ENCODE results near the gene SSNA1.

Gene SSNA1

DNA sequence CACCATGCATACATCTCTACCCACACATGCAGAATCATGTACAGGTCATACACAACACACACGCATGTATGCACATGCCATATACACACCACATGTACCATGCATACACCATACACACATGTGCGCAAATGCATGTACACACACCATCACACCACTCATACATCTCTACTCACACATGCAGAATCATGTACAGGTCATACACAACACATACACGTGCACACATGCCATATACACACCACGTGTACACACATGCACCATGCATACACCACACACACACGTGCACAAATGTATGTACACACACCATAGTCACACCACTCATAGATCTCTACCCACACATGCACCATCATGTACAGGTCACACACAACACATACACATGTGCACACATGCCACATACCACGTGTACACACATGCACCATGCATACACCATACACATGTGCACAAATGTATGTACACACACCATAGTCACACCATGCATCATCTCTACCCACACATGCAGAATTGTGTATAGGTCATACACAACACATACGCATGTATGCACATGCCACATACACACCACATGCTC lies 35.6 kb upstream of the SSNA1 start:
- DNase-seq (ENCODE audit: low read depth) = no peak

DNA sequence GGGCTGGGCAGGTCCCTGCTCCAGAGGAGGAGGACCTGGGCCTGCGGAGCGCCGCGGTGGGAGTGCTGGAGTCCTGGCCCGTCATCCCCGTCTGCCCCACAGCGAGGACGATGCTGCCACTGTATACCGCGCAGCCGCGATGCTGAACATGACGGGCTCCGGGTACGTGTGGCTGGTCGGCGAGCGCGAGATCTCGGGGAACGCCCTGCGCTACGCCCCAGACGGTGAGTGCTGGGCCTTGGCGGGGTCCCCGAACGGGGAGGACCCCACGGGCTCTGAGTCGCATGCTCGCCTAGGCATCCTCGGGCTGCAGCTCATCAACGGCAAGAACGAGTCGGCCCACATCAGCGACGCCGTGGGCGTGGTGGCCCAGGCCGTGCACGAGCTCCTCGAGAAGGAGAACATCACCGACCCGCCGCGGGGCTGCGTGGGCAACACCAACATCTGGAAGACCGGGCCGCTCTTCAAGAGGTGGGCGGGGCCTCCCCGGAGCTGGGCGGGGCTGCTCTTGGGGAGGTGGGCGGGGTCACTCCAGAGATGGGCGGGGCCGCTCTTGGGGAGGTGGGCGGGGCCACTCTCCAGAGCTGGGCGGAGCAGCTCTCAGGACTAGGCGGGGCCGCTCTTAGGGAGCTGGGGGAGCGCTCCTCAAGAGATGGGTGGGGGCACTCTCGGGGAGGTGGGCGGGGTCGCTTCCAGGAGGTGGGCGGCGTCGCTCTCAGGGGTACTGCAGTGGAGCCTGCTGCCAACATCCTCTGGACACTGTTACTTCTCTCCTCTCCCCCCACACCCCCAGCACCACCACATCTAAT lies 31.7 kb upstream of the SSNA1 start:
- DNase-seq (ENCODE audit: low read depth) = no peak

GRCh38 chr9:137157618-137158415 lies 30.7 kb upstream of the SSNA1 start:
- DNase-seq (ENCODE audit: low read depth) = no peak

DNA sequence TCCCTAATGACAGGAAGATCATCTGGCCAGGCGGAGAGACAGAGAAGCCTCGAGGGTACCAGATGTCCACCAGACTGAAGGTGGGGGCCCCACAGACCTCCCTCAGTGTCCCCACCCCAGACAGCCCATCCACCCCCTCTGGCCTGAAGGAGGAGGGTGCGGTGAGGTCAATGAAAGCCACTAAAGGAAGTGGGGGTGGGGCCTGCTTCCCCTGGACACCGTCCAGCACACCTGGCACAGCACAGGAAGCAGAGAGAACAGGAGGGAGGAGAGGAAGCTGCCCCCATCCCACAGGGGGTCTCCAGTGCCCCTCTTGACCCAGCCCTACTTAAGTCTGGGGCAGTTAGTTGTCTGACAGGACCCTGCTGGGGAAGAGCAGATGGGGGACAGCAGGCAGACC lies 29.9 kb upstream of the SSNA1 start:
- DNase-seq (ENCODE audit: low read depth) = no peak

DNA sequence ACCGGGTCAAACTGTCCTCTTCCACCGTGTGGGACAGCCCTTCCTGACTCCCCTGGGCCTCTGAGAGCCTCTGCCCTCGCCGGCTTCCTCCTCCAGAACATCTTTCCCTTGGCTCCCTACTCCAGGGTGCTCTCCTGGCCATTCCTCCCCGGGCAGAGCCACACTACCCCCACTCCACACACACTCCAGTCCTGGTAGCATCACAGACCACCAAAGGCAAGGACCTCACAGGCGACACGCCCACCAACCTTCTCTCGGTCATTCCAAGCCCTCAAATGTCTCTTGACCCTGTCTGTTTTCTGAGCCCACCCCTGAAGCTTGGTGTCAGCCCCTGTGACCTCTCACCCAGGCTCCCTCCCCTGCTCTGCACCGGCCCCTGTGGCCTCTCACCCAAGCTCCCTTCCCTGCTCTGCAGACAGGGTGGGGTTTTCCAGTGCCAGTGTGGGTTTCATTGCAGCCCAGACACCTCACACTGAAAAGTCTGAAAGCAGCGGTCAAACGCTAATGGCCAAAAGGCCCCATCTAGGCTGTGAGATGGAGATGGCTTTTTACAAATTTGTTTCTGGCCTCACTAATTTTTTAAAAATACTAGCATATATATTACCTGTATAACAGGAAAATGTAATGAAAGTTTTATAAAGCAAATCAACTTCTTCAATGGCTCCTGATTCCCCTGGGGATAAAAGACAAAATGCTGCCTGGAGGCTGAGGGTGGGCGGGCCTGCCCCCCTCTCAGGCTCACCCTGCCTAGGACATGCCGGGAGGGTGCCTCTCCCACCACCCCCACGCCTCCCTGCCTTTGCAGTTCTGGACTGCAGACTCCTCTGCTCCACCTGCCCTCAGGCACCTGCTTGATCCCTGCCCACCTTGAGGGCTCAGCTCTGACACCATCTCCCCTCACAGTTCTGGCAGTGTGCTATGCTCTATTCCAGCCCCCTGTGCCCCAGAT lies 29.1 kb upstream of the SSNA1 start:
- no peak for DNase-seq (ENCODE audit: low read depth)

DNA sequence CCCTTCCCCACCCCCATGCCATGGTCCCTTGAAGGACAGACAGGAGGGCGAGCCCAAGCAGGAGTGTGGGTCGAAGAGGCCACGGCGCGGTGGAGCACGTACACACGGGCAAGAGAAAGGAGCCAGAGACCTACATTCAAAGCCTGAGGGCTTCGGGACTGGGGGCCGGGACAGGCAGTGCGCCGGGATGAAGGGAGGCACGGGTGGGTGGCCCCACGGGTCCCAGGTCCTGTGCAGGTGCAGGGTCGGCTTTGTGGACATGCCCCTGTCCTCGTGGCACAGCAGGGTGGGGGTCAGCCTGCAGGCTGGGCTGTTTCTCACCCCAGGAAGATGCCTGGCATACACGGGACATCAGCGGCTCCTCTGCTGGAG lies 28.4 kb upstream of the SSNA1 start:
- no peak for DNase-seq (ENCODE audit: low read depth)

DNA sequence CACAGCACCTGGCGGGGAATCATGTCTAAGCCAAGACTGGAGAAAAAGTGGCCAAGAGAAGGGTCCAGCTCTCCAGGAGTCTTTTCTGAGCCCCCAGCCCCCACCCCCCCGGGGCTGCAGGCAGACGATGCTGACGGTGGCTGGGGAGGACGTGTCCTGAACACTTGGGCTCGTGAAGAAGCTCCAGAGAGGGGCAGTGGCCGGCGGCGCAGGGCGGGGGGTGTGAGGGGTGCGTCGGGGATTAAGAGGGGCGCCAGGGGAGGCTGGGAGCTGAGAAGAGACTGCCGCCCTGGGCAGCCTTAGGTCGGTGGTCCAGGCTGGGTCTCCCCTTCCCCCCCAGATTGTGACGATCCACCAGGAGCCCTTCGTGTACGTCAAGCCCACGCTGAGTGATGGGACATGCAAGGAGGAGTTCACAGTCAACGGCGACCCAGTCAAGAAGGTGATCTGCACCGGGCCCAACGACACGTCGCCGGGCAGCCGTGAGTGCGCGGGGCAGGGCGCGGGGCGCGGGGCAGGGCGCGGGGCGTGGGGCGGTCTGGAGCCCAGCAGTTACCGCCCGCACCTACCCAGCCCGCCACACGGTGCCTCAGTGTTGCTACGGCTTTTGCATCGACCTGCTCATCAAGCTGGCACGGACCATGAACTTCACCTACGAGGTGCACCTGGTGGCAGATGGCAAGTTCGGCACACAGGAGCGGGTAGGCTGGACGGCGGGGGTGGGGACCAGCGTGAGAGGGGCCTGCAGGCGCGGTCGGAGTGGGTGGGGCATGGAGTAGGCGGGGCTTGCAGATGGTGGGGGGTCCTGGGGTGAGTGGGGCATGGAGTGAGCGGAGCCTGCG lies 27.5 kb upstream of the SSNA1 start:
- no peak for DNase-seq (ENCODE audit: low read depth)

GRCh38 chr9:137161558-137162486 lies 26.7 kb upstream of the SSNA1 start:
- no peak for DNase-seq (ENCODE audit: low read depth)

- DNase-seq (ENCODE audit: low read depth) = no peak
Measured at GRCh38 chr9:137162505-137163364, 25.7 kb upstream of the SSNA1 start.

- no peak for DNase-seq (ENCODE audit: low read depth)
Measured at GRCh38 chr9:137163365-137163715, 25.1 kb upstream of the SSNA1 start.

GRCh38 chr9:137163805-137164204 lies 24.7 kb upstream of the SSNA1 start:
- DNase-seq (ENCODE audit: low read depth) = no peak

DNA sequence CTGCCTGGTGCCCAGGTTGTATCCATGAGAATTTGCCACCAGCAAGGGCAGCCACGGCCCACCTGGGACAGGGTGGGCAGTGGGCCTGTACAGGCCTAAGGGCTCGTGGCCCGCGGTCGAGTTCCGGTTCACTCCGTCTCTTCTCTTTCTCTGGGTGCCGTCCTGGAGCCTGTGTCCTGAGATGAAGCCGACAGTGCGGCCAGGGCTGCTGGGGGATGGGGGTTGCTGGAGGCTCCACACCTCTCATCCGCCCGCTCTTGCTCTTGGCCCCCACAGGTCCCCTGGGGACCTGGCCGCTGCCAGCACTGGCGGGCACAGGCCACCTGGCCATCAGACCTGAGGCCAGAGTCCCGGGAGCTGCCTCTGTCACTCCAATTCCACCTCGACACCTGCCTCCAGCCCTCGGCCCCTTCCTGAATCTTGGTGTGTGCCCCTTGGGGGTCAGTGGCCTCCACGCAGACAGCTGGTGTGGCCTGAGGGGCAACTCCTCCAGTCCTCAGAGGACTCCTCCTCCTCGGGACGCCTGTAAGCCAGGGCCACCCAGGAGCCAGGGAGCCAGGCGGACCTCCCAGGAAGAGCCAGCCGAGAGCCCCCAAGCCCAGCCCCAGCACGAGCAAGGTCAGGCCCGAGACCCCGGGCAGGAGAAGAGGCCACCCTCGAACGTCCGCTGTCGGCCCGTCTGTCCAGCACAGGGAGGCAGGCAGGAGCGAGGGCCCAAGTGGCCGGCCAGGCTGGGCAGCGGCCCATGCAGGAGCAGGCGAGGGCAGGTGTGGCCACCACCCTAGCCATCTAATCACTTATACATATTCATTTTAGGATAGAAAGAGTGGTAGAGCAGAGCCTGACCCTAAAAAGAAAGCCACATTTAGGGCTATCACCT lies 23.9 kb upstream of the SSNA1 start:
- DNase-seq (ENCODE audit: low read depth) = no peak

- DNase-seq (ENCODE audit: low read depth) = no peak
Measured at GRCh38 chr9:137165250-137165836, 23.1 kb upstream of the SSNA1 start.

DNA sequence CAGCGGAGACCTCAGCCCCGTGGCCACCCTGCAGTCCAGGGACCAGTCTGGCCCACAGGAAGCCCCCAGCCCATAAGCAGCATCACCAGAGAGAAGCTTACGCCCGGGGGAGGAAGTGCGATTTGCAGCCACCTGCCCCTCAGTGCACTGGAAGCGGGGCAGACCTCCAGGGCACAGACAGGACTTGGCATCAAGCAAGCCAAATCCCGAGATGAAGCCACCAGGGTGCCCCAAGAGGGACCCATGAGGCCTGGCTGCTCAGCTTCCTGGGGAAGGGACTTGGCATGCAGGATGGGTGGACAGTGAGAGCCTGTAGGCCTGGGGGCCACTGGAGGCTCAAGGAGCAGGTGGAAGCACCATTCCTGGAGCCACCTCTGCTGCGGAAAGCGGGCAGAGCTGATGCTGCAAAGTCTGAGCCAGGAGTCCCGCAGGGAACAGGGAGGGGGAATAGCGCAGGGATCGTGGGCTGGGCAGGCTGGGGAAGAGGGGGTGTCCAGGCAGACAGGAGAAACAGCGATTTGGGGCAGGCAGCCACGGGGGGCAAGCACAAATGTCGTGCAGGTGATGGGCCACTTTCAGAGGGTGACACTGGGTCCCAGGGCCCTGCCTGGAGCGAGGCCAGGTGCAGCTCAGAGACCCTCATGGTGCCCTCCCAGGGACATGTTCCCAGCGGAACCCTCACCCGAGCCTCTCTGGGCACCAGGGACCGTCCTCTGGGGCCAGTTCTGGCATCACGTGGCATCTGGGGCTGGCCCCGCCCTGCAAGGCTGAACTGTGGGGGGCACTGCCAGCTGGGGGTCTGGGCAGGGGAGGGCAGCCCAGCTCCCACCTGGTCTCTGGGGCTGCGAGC lies 21.9 kb upstream of the SSNA1 start:
- DNase-seq (ENCODE audit: low read depth) = no peak

GRCh38 chr9:137167277-137167746 lies 21.2 kb upstream of the SSNA1 start:
- no peak for DNase-seq (ENCODE audit: low read depth)

DNA sequence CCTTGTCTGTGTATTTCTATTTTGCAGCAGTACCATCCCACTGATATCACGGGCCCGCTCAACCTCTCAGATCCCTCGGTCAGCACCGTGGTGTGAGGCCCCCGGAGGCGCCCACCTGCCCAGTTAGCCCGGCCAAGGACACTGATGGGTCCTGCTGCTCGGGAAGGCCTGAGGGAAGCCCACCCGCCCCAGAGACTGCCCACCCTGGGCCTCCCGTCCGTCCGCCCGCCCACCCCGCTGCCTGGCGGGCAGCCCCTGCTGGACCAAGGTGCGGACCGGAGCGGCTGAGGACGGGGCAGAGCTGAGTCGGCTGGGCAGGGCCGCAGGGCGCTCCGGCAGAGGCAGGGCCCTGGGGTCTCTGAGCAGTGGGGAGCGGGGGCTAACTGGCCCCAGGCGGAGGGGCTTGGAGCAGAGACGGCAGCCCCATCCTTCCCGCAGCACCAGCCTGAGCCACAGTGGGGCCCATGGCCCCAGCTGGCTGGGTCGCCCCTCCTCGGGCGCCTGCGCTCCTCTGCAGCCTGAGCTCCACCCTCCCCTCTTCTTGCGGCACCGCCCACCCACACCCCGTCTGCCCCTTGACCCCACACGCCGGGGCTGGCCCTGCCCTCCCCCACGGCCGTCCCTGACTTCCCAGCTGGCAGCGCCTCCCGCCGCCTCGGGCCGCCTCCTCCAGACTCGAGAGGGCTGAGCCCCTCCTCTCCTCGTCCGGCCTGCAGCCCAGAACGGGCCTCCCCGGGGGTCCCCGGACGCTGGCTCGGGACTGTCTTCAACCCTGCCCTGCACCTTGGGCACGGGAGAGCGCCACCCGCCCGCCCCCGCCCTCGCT lies 20.5 kb upstream of the SSNA1 start:
- no peak for DNase-seq (ENCODE audit: low read depth)

Measured in fibroblast of gingiva (primary cell).